ENCODE measurements around the gene CBLN1. TPM values are rescaled to one million over a fixed set of nuclear protein-coding genes. Genes with fewer than 3 reads are reported as not detected.

CBLN1 gene
- total and polyA plus RNA-seq, 4 donors = 16.4 to 44.9 (median 29.8) TPM

GRCh38 chr16:49271363-49271762, 10.3 kb downstream of the CBLN1 start:
- no peak overlapping the region for H3K27ac ChIP-seq (ENCODE audit: low read depth, low read length)
- whole genome bisulfite sequencing (ENCODE audit: insufficient coverage) = 79% methylated on average over 2 of the region's 3 CpGs
- DNase-seq (ENCODE audit: low read depth in 4 of 6, low spot score in 6 of 6) = no peak

GRCh38 chr16:49269201-49269600, 12.4 kb downstream of the CBLN1 start:
- no peak overlapping the region for H3K27ac ChIP-seq (ENCODE audit: low read depth, low read length)

More at GRCh38 chr16:49271363-49271762, 10.3 kb downstream of the CBLN1 start:
- peaks cover 40% of the 10 kb centered on the region for H3K27me3 ChIP-seq (ENCODE audit: control insufficient read depth, insufficient read depth, low read length)
- no peaks in the 10 kb centered on the region for H3K9me3 ChIP-seq (ENCODE audit: control insufficient read depth, insufficient read depth, low read length)
- no peak overlapping the region for H3K4me3 ChIP-seq (ENCODE audit: low read depth, low read length)
- peaks cover 9% of the 10 kb centered on the region for H3K4me1 ChIP-seq (ENCODE audit: control insufficient read depth, insufficient read depth, low read length)
- no peaks in the 10 kb centered on the region for H3K36me3 ChIP-seq (ENCODE audit: control insufficient read depth, insufficient read depth, low read length)

GRCh38 chr16:49268667-49269066, 13.0 kb downstream of the CBLN1 start:
- H3K4me3 ChIP-seq (ENCODE audit: low read depth, low read length) = no peak overlapping the region
- no peaks in the 10 kb centered on the region for H3K4me1 ChIP-seq (ENCODE audit: control insufficient read depth, insufficient read depth, low read length)
- no peak for DNase-seq (ENCODE audit: low read depth in 4 of 6, low spot score in 6 of 6)
- no CpG with 5 or more reads among the region's 1 CpG for WGBS (ENCODE audit: insufficient coverage)
- no peaks in the 10 kb centered on the region for H3K9me3 ChIP-seq (ENCODE audit: control insufficient read depth, insufficient read depth, low read length)
- H3K27me3 ChIP-seq (ENCODE audit: control insufficient read depth, insufficient read depth, low read length) = peaks cover 13% of the 10 kb centered on the region
- H3K27ac ChIP-seq (ENCODE audit: low read depth, low read length) = no peak overlapping the region
- no peaks in the 10 kb centered on the region for H3K36me3 ChIP-seq (ENCODE audit: control insufficient read depth, insufficient read depth, low read length)

More at GRCh38 chr16:49269201-49269600, 12.4 kb downstream of the CBLN1 start:
- Histone ChIP-seq H3K27me3 (ENCODE audit: control insufficient read depth, insufficient read depth, low read length) (peaks cover 19% of the 10 kb centered on the region), H3K9me3 (ENCODE audit: control insufficient read depth, insufficient read depth, low read length) (no peaks in the 10 kb centered on the region), H3K4me1 (ENCODE audit: control insufficient read depth, insufficient read depth, low read length) (no peaks in the 10 kb centered on the region), H3K36me3 (ENCODE audit: control insufficient read depth, insufficient read depth, low read length) (no peaks in the 10 kb centered on the region), H3K4me3 (ENCODE audit: low read depth, low read length) (no peak overlapping the region)
- no peak for DNase-seq (ENCODE audit: low read depth in 4 of 6, low spot score in 6 of 6)
- no CpG with 5 or more reads among the region's 3 CpGs for WGBS (ENCODE audit: insufficient coverage)

- Histone ChIP-seq H3K9me3 (ENCODE audit: control insufficient read depth, insufficient read depth, low read length) (no peaks in the 10 kb centered on the region), H3K27me3 (ENCODE audit: control insufficient read depth, insufficient read depth, low read length) (no peaks in the 10 kb centered on the region), H3K4me1 (ENCODE audit: control insufficient read depth, insufficient read depth, low read length) (no peaks in the 10 kb centered on the region), H3K36me3 (ENCODE audit: control insufficient read depth, insufficient read depth, low read length) (no peaks in the 10 kb centered on the region), H3K27ac (ENCODE audit: low read depth, low read length) (no peak overlapping the region), H3K4me3 (ENCODE audit: low read depth, low read length) (no peak overlapping the region)
- no peak for DNase-seq (ENCODE audit: low read depth in 4 of 6, low spot score in 6 of 6)
- WGBS (ENCODE audit: insufficient coverage) = 85% methylated on average over 5 of the region's 5 CpGs
These were observed 19.1 kb downstream of the CBLN1 start for GRCh38 chr16:49262501-49262900.

GRCh38 chr16:49261930-49262329, 19.7 kb downstream of the CBLN1 start:
- Histone ChIP-seq H3K4me3 (ENCODE audit: low read depth, low read length) (no peak overlapping the region), H3K27me3 (ENCODE audit: control insufficient read depth, insufficient read depth, low read length) (no peaks in the 10 kb centered on the region)

GRCh38 chr16:49260956-49261530, 20.6 kb downstream of the CBLN1 start:
- Histone ChIP-seq H3K36me3 (ENCODE audit: control insufficient read depth, insufficient read depth, low read length) (no peaks in the 10 kb centered on the region), H3K4me3 (ENCODE audit: low read depth, low read length) (no peak overlapping the region), H3K4me1 (ENCODE audit: control insufficient read depth, insufficient read depth, low read length) (no peaks in the 10 kb centered on the region), H3K9me3 (ENCODE audit: control insufficient read depth, insufficient read depth, low read length) (no peaks in the 10 kb centered on the region), H3K27ac (ENCODE audit: low read depth, low read length) (no peak overlapping the region), H3K27me3 (ENCODE audit: control insufficient read depth, insufficient read depth, low read length) (no peaks in the 10 kb centered on the region)
- WGBS (ENCODE audit: insufficient coverage) = 54% methylated on average over 6 of the region's 8 CpGs
- no peak for DNase-seq (ENCODE audit: low read depth in 4 of 6, low spot score in 6 of 6)

More at GRCh38 chr16:49261930-49262329, 19.7 kb downstream of the CBLN1 start:
- H3K27ac ChIP-seq (ENCODE audit: low read depth, low read length) = no peak overlapping the region
- no peaks in the 10 kb centered on the region for H3K4me1 ChIP-seq (ENCODE audit: control insufficient read depth, insufficient read depth, low read length)
- no peaks in the 10 kb centered on the region for H3K36me3 ChIP-seq (ENCODE audit: control insufficient read depth, insufficient read depth, low read length)
- no peak for DNase-seq (ENCODE audit: low read depth in 4 of 6, low spot score in 6 of 6)
- no peaks in the 10 kb centered on the region for H3K9me3 ChIP-seq (ENCODE audit: control insufficient read depth, insufficient read depth, low read length)

- WGBS (ENCODE audit: insufficient coverage) = no CpG with 5 or more reads among the region's 3 CpGs
- Histone ChIP-seq H3K4me3 (ENCODE audit: low read depth, low read length) (no peak overlapping the region), H3K27me3 (ENCODE audit: control insufficient read depth, insufficient read depth, low read length) (no peaks in the 10 kb centered on the region), H3K36me3 (ENCODE audit: control insufficient read depth, insufficient read depth, low read length) (no peaks in the 10 kb centered on the region), H3K9me3 (ENCODE audit: control insufficient read depth, insufficient read depth, low read length) (no peaks in the 10 kb centered on the region), H3K4me1 (ENCODE audit: control insufficient read depth, insufficient read depth, low read length) (no peaks in the 10 kb centered on the region), H3K27ac (ENCODE audit: low read depth, low read length) (no peak overlapping the region)
- no peak for DNase-seq (ENCODE audit: low read depth in 4 of 6, low spot score in 6 of 6)
These were observed 21.4 kb downstream of the CBLN1 start for GRCh38 chr16:49260253-49260652.

GRCh38 chr16:49259330-49259729, 22.3 kb downstream of the CBLN1 start:
- H3K4me3 ChIP-seq (ENCODE audit: low read depth, low read length) = no peak overlapping the region
- H3K4me1 ChIP-seq (ENCODE audit: control insufficient read depth, insufficient read depth, low read length) = no peaks in the 10 kb centered on the region
- H3K36me3 ChIP-seq (ENCODE audit: control insufficient read depth, insufficient read depth, low read length) = no peaks in the 10 kb centered on the region
- no peaks in the 10 kb centered on the region for H3K9me3 ChIP-seq (ENCODE audit: control insufficient read depth, insufficient read depth, low read length)
- no peak for DNase-seq (ENCODE audit: low read depth in 4 of 6, low spot score in 6 of 6)
- H3K27me3 ChIP-seq (ENCODE audit: control insufficient read depth, insufficient read depth, low read length) = no peaks in the 10 kb centered on the region
- no peak overlapping the region for H3K27ac ChIP-seq (ENCODE audit: low read depth, low read length)

GRCh38 chr16:49250689-49251088, 30.9 kb downstream of the CBLN1 start:
- WGBS (ENCODE audit: insufficient coverage) = no CpG with 5 or more reads among the region's 1 CpG
- Histone ChIP-seq H3K4me1 (ENCODE audit: control insufficient read depth, insufficient read depth, low read length) (no peaks in the 10 kb centered on the region), H3K27me3 (ENCODE audit: control insufficient read depth, insufficient read depth, low read length) (no peaks in the 10 kb centered on the region), H3K27ac (ENCODE audit: low read depth, low read length) (no peak overlapping the region), H3K4me3 (ENCODE audit: low read depth, low read length) (no peak overlapping the region), H3K9me3 (ENCODE audit: control insufficient read depth, insufficient read depth, low read length) (no peaks in the 10 kb centered on the region), H3K36me3 (ENCODE audit: control insufficient read depth, insufficient read depth, low read length) (no peaks in the 10 kb centered on the region)
- DNase-seq (ENCODE audit: low read depth in 4 of 6, low spot score in 6 of 6) = no peak

GRCh38 chr16:49248227-49248626, 33.4 kb downstream of the CBLN1 start:
- peak in 1 of 6 donors; percentile 47 for DNase-seq (ENCODE audit: low read depth in 4 of 6, low spot score in 6 of 6)
- Histone ChIP-seq H3K4me3 (ENCODE audit: low read depth, low read length) (no peak overlapping the region), H3K36me3 (ENCODE audit: control insufficient read depth, insufficient read depth, low read length) (no peaks in the 10 kb centered on the region), H3K27ac (ENCODE audit: low read depth, low read length) (no peak overlapping the region), H3K9me3 (ENCODE audit: control insufficient read depth, insufficient read depth, low read length) (no peaks in the 10 kb centered on the region), H3K4me1 (ENCODE audit: control insufficient read depth, insufficient read depth, low read length) (no peaks in the 10 kb centered on the region), H3K27me3 (ENCODE audit: control insufficient read depth, insufficient read depth, low read length) (no peaks in the 10 kb centered on the region)
- no CpG with 5 or more reads among the region's 1 CpG for WGBS (ENCODE audit: insufficient coverage)
